Loucy (cell line): ENCODE results near the gene HELB.

Source experiments
- H2AFZ ChIP-seq: fragments of 200-600 bp; sonication (generic); 2 replicates; pipeline ENCODE4 v1.6.0; 2016; ENCODE audit warnings: antibody characterized with exemption, mild to moderate bottlenecking, low read length, moderate library complexity
- H3F3A ChIP-seq: fragments of 200-600 bp; 2 replicates; pipeline ENCODE4 v1.6.0; 2016; ENCODE audit warnings: antibody characterized with exemption, low read depth, mild to moderate bottlenecking
- H3K27me3 ChIP-seq: fragments of 200-600 bp; sonication (generic); 2 replicates; pipeline ENCODE4 v1.6.1; 2014; ENCODE audit warnings: low read length, mild to moderate bottlenecking; ENCODE audit not compliant: insufficient read depth, poor library complexity, severe bottlenecking
- H3K36me3 ChIP-seq: fragments of 200-600 bp; sonication (generic); 2 replicates; pipeline ENCODE4 v1.6.1; 2016; ENCODE audit warnings: low read length; ENCODE audit not compliant: insufficient read depth
- H3K4me1 ChIP-seq: fragments of 200-600 bp; sonication (generic); 2 replicates; pipeline ENCODE4 v1.5.1; 2014; ENCODE audit warnings: low read length, mild to moderate bottlenecking; ENCODE audit not compliant: insufficient read depth, poor library complexity, severe bottlenecking
- H3K4me2 ChIP-seq: fragments of 200-600 bp; sonication (generic); 2 replicates; pipeline ENCODE4 v1.6.0; 2014; ENCODE audit warnings: antibody characterized with exemption, low read length, low read depth, mild to moderate bottlenecking; ENCODE audit not compliant: poor library complexity, severe bottlenecking
- H3K4me3 ChIP-seq: fragments of 200-600 bp; sonication (generic); 2 replicates; pipeline ENCODE4 v1.5.1; 2014; ENCODE audit warnings: low read length, mild to moderate bottlenecking, mixed read lengths; ENCODE audit not compliant: poor library complexity, severe bottlenecking
- H3K79me2 ChIP-seq: fragments of 200-600 bp; sonication (generic); 2 replicates; pipeline ENCODE4 v1.6.1; 2014; ENCODE audit warnings: low read length; ENCODE audit not compliant: insufficient read depth
- H3K9ac ChIP-seq: fragments of 200-600 bp; sonication (generic); 2 replicates; pipeline ENCODE4 v1.6.0; 2014; ENCODE audit warnings: mild to moderate bottlenecking, low read depth, low read length, moderate library complexity; ENCODE audit not compliant: poor library complexity, severe bottlenecking
- H3K9me2 ChIP-seq: fragments of 200-600 bp; sonication (generic); replicated peaks from 2 replicates; pipeline ENCODE4 v1.6.1; 2016; ENCODE audit warnings: low read depth, low read length, mixed read lengths
- H3K9me3 ChIP-seq: fragments of 200-600 bp; sonication (generic); 2 replicates; pipeline ENCODE4 v1.6.1; 2014; ENCODE audit warnings: mild to moderate bottlenecking, antibody characterized with exemption, low read length, low read depth; ENCODE audit not compliant: insufficient read depth
- H4K20me1 ChIP-seq: fragments of 200-600 bp; sonication (generic); 2 replicates; pipeline ENCODE4 v1.6.0; 2014; ENCODE audit warnings: antibody characterized with exemption, low read length, mild to moderate bottlenecking; ENCODE audit not compliant: insufficient read depth, poor library complexity, severe bottlenecking
- CTCF ChIP-seq: fragments of 200-600 bp; sonication (generic); conservative IDR thresholded peaks from 2 replicates; pipeline ENCODE4 v1.5.1; 2014; ENCODE audit warnings: mild to moderate bottlenecking, antibody characterized with exemption, low read length
- EZH2phosphoT487 ChIP-seq: fragments of 200-600 bp; IDR thresholded peaks from 2 replicates; pipeline ENCODE4 v1.6.1; 2018; ENCODE audit warnings: antibody characterized with exemption, mild to moderate bottlenecking, moderate library complexity, borderline replicate concordance

HELB gene

DNA sequence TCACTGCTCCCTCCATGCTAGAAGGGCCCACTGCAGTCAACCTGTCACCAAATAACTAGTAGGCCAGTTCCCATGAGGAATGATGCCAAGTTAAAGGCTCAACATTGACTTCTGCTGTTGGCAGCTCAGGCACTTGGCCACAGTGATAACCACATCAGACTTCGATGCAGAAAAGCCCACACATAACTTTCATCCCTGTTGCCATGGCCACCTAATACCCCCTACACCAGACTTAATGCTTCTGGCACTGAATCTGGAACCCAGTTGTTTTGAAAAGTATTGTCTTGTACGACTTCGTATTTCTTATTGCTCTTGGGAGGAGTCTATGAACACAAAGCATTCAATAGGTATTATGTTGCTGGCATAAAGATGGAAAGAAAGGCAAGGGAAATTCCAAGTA, 44.3 kb upstream of the HELB start:
- no peak overlapping the region for H3K4me2 ChIP-seq
- TF ChIP-seq EZH2phosphoT487 (no peak), CTCF (no peak)
- no peaks in the 10 kb centered on the region for H3F3A ChIP-seq
- no peaks in the 10 kb centered on the region for H3K79me2 ChIP-seq
- no peaks in the 10 kb centered on the region for H3K9me3 ChIP-seq
- no peaks in the 10 kb centered on the region for H3K27me3 ChIP-seq
- H2AFZ ChIP-seq, result no peak overlapping the region
- H4K20me1 ChIP-seq, result no peaks in the 10 kb centered on the region
- no peak overlapping the region for H3K9ac ChIP-seq
- H3K4me3 ChIP-seq, result no peak overlapping the region
- no peaks in the 10 kb centered on the region for H3K9me2 ChIP-seq
- H3K36me3 ChIP-seq, result no peaks in the 10 kb centered on the region
- H3K4me1 ChIP-seq, result peaks cover 3% of the 10 kb centered on the region

DNA sequence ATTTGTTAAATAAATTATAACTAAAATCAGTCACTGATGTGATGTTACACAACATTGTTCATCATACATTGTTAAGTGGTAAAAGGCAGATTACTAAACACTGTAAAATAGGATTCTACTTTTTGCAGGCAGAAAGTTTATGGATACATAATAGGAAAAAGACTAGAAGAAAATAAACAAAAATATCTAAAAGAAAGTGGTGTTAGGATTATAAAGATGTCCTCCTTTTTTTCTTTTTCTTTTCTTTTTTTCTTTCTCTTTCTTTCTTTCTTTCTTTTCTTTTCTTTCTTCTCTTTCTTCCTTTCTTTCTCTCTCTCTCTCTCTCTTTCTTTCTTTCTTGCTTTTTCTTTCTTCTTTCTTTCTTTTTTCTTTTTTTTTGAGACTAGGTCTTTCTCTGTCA, 39.6 kb upstream of the HELB start:
- no peaks in the 10 kb centered on the region for H3K27me3 ChIP-seq
- H3F3A ChIP-seq, result no peaks in the 10 kb centered on the region
- no peak overlapping the region for H3K4me2 ChIP-seq
- no peaks in the 10 kb centered on the region for H3K9me3 ChIP-seq
- H3K4me3 ChIP-seq, result no peak overlapping the region
- no peaks in the 10 kb centered on the region for H3K79me2 ChIP-seq
- no peak overlapping the region for H2AFZ ChIP-seq
- H3K9me2 ChIP-seq, result no peaks in the 10 kb centered on the region
- TF ChIP-seq EZH2phosphoT487 (no peak), CTCF (no peak)
- no peak overlapping the region for H3K9ac ChIP-seq
- H4K20me1 ChIP-seq, result no peaks in the 10 kb centered on the region
- H3K4me1 ChIP-seq, result peaks cover 10% of the 10 kb centered on the region
- H3K36me3 ChIP-seq, result no peaks in the 10 kb centered on the region

DNA sequence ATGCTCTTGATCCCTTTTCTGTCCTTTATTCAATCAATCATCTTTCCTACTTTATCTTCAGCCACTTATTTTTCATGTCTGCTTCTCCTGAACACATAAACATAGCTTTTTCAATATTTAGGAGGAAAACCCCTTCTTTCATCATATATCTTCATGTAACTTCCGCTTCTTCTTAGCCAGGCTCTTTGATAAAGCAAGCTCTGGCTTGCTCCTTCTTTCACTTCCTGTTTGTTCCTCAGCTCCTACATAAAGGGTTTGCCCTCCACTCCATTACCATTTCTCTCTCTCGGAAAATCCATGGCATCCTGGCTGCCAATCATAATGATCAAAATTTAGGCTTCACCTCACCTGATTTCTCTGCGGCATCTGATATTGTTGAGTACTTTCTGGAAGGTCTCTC, 33.7 kb upstream of the HELB start:
- Histone ChIP-seq H3K9me2 (no peaks in the 10 kb centered on the region), H3K9me3 (no peaks in the 10 kb centered on the region), H3K4me1 (peaks cover 8% of the 10 kb centered on the region), H3K9ac (no peak overlapping the region), H3K4me3 (no peak overlapping the region), H3F3A (no peaks in the 10 kb centered on the region), H3K27me3 (no peaks in the 10 kb centered on the region), H3K4me2 (no peak overlapping the region), H4K20me1 (no peaks in the 10 kb centered on the region), H3K79me2 (no peaks in the 10 kb centered on the region), H3K36me3 (no peaks in the 10 kb centered on the region), H2AFZ (peak overlapping the region; percentile 84)
- TF ChIP-seq CTCF, result no peak
- TF ChIP-seq EZH2phosphoT487, result no peak
